ES-I3 (cell line): ENCODE results near the gene ADARB1.

ENCODE experiments used
- H3K36me3 ChIP-seq: 2 replicates; pipeline ENCODE4 v1.6.1; 2013; ENCODE audit warnings: mild to moderate bottlenecking, low read length, control low read depth, moderate library complexity; ENCODE audit not compliant: insufficient read depth
- H3K4me1 ChIP-seq: 2 replicates; pipeline ENCODE4 v1.6.1; 2013; ENCODE audit warnings: mild to moderate bottlenecking, control low read depth, low read length; ENCODE audit not compliant: insufficient read depth
- H3K9ac ChIP-seq: 2 replicates; pipeline ENCODE4 v1.6.1; 2013; ENCODE audit warnings: low read depth, mild to moderate bottlenecking, low read length, moderate library complexity
- H3K9me3 ChIP-seq: 2 replicates; pipeline ENCODE4 v1.6.1; 2013; ENCODE audit warnings: mild to moderate bottlenecking, low read length, moderate library complexity; ENCODE audit not compliant: control insufficient read depth, insufficient read depth

ADARB1 gene

DNA sequence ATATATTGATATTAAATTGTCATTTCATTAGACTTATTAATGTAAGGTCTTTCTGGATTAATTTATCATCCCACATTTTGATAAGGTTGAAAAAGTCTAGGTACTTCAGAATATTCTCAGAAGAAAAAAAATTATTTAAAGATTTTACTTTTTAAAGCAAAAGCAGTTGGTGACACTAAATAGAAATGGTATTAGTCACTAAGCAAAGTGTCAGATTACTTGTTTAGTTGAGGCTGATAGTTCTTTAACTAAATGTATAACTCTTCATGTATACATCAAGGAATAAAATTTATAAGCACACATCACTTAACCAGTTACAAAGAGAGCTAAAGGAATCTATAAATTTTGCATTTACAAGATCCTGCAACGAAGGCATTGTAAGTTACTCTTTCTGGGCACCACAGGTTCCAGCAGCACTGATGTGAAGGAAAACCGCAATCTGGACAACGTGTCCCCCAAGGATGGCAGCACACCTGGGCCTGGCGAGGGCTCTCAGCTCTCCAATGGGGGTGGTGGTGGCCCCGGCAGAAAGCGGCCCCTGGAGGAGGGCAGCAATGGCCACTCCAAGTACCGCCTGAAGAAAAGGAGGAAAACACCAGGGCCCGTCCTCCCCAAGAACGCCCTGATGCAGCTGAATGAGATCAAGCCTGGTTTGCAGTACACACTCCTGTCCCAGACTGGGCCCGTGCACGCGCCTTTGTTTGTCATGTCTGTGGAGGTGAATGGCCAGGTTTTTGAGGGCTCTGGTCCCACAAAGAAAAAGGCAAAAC is 101.1 kb downstream of the ADARB1 start:
- no peaks in the 10 kb centered on the region for H3K4me1 ChIP-seq
- H3K9me3 ChIP-seq = no peaks in the 10 kb centered on the region
- no peak overlapping the region for H3K9ac ChIP-seq
- H3K36me3 ChIP-seq = no peaks in the 10 kb centered on the region

DNA sequence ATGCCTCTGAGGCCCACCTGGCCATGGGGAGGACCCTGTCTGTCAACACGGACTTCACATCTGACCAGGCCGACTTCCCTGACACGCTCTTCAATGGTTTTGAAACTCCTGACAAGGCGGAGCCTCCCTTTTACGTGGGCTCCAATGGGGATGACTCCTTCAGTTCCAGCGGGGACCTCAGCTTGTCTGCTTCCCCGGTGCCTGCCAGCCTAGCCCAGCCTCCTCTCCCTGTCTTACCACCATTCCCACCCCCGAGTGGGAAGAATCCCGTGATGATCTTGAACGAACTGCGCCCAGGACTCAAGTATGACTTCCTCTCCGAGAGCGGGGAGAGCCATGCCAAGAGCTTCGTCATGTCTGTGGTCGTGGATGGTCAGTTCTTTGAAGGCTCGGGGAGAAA is 101.8 kb downstream of the ADARB1 start:
- Histone ChIP-seq H3K36me3 (no peaks in the 10 kb centered on the region), H3K4me1 (no peaks in the 10 kb centered on the region), H3K9me3 (no peaks in the 10 kb centered on the region), H3K9ac (no peak overlapping the region)

DNA sequence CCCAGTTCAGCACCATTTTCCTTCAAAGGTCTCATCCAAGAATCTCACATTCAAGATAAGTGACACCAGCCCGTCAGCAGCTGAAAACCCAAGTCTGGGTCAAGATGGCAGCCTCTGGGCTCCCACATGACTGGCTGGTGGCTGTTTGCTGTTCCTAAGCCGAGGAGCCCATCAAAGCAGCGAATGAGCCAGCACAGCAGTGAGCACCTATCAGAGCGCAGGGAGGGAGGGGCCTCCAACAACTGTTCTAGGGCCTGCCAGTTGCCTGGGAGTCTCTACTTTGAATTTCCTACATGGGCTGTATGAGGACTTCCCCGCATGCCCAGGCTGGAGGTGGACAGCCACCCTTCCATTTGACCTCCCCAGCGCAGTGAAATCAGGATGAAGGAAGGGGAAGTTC is 102.7 kb downstream of the ADARB1 start:
- Histone ChIP-seq H3K9me3 (no peaks in the 10 kb centered on the region), H3K9ac (no peak overlapping the region), H3K36me3 (no peaks in the 10 kb centered on the region; the same call in 1 of the 2 replicates), H3K4me1 (no peaks in the 10 kb centered on the region)

DNA sequence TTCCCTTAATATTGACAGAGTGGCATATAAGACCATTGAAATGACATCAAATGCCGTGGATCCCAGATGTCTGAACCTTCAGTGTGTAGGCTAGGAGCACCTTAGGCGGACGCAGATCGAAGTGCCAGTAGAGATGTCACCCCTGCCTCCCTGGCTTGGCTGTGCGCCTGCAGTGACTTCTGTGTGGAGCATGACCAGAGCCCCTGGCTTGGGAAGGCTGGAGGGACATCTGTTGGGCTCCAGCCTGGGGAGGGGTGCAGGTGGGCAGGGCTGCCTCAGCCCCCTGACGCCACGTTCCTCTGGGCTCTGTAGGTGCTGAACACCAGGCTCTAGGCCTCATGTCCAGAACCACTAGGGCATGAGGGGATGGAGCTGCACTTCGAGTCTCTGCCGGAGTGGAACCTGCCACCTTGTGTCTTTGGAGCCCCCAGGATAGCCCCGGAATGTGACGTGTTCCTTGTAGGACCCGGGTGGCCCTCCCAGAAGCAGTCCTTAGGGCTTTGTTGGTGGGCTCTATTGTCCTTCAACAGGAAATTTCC is 103.8 kb downstream of the ADARB1 start:
- no peaks in the 10 kb centered on the region for H3K9me3 ChIP-seq
- H3K9ac ChIP-seq = no peak overlapping the region
- no peaks in the 10 kb centered on the region for H3K4me1 ChIP-seq
- no peaks in the 10 kb centered on the region; the same call in 1 of the 2 replicates for H3K36me3 ChIP-seq

DNA sequence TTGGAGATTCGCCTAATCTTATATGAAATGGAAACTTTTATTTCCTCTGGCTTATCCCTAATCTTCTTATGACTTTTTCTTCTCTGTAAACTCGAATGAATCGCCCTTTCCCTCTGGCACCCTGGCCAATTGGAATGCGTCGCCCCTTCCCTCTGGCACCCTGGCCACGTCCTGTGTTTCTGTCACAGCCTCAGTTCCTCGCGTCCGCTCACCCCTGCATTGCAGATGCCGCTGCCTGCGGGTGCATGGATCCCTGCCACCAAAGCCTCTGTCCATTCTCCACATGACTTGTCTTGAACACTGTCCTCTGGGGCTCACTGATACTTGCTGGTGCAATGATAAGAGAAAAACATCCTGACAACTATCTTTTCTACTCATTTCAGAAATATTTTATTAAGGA is 104.6 kb downstream of the ADARB1 start:
- Histone ChIP-seq H3K9me3 (no peaks in the 10 kb centered on the region), H3K36me3 (no peaks in the 10 kb centered on the region; the same call in 1 of the 2 replicates), H3K9ac (no peak overlapping the region), H3K4me1 (no peaks in the 10 kb centered on the region)

DNA sequence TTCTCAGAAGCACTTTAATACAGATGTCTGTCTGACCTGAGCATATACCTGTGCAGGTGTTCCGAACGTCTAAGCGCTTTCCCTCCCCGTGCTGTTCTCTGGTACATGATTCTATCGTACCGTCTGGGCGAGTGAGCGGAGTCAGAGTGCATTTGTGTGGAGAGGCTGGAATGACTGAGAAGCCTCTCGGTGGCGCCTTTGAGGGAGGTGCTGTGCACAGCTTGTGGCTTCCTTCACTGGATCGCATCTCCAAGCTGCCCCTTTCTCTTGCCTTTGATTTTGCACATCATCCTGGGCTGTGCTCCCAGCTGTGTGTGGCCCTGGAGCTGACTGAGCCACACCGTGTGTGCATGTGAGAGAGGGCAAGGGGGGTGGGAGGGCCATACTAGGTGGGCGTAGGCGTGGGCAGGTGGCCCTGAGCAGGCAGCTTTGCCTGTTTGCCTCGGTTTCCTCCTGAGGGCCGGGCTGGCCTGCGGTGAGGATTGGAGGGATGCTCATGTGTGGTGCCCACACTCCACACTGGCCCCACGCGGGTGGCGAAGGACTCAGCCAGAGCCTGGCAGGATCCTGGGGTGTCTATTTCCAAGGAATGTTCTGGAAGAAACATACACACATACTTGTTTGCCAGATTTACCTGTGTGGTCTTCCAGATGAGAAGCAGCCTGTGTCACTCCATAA is 105.3 kb downstream of the ADARB1 start:
- H3K9me3 ChIP-seq = no peaks in the 10 kb centered on the region
- H3K9ac ChIP-seq = no peak overlapping the region
- no peaks in the 10 kb centered on the region for H3K4me1 ChIP-seq
- no peaks in the 10 kb centered on the region; the same call in 1 of the 2 replicates for H3K36me3 ChIP-seq

DNA sequence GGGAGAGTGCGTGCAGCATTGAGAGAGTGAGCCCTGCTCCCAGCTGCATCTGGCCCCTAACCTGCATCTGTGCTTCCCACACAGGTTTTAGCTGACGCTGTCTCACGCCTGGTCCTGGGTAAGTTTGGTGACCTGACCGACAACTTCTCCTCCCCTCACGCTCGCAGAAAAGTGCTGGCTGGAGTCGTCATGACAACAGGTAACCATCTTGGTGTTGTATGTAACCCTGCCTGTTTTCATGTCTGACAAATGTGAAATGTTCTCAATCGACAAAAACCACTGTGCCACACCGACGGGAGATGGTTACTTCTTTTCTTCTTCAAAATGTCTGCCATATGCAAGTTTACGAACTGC is 105.8 kb downstream of the ADARB1 start:
- Histone ChIP-seq H3K36me3 (no peaks in the 10 kb centered on the region; the same call in 1 of the 2 replicates), H3K9ac (no peak overlapping the region), H3K9me3 (no peaks in the 10 kb centered on the region), H3K4me1 (no peaks in the 10 kb centered on the region)

DNA sequence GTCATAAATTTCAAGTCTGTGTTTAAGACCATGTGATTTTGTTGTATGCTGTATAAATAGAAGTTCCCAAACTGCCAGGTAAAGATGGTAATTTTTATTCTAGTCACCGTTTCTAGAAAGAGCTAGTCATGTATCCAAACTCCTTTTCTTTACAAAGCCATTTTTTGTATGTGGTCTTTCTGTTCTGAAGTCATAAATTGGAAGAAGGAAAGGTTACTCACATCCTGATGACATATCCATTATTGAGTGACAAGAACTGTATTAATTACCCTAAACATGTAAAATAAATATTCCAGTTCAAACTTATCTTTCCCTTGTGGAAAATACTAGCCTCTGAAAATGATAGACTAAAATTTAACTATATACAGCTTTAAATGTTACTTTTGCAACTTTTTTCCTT is 108.6 kb downstream of the ADARB1 start:
- H3K4me1 ChIP-seq = no peaks in the 10 kb centered on the region
- H3K9ac ChIP-seq = no peak overlapping the region
- H3K36me3 ChIP-seq = peaks cover 6% of the 10 kb centered on the region
- H3K9me3 ChIP-seq = peaks cover 8% of the 10 kb centered on the region

DNA sequence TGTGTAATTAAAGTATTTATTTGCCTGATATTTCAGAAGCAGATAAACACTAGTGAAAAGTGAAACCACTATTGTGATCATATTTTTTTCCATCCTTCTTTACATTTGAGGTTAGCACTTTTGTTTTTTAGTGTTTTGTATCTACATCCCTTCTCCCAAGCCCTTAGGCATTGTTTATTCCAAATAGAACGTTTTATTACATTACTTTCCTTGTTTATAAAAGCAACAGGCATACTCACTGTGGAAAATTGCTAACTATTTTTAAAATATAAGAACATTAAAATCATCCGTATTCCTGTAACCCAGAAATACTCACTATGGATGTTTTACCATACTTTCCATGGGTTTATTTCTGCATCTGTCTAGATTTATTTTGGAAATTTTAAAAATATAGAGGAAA is 109.5 kb downstream of the ADARB1 start:
- Histone ChIP-seq H3K9ac (no peak overlapping the region), H3K9me3 (peaks cover 10% of the 10 kb centered on the region), H3K4me1 (no peaks in the 10 kb centered on the region), H3K36me3 (peaks cover 6% of the 10 kb centered on the region)

DNA sequence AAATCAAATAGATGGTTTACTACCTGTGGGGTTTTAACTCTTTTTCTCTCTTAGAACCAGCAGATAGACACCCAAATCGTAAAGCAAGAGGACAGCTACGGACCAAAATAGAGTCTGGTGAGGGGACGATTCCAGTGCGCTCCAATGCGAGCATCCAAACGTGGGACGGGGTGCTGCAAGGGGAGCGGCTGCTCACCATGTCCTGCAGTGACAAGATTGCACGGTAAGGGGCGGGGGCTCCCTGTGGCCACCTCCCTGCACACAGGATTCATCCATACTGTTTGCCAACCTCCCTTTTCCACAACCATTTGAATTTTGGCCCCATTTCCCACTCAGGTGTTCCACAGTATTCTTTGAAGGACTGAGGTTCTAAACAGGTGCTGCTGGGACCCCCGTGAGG is 110.5 kb downstream of the ADARB1 start:
- Histone ChIP-seq H3K4me1 (no peaks in the 10 kb centered on the region), H3K36me3 (peaks cover 6% of the 10 kb centered on the region), H3K9ac (no peak overlapping the region), H3K9me3 (peaks cover 11% of the 10 kb centered on the region)

DNA sequence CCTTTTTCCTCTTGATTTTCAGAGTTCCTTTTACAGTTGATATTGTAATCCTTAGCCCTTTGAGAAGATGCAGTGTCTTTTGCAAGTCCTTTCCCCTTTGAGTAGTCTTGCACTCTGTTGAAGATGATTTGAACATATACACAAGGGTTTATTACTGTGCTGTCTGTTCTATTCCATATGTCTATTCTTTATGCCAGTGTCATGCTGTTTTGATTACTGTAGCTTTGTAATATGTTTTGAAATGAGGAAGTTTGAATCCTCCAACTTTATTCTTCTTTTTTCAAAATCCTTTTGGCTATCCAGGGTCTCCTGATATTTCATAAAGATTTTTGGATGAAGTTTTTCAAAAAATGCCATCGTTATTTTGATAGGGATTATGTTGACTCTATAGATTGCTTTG is 112.3 kb downstream of the ADARB1 start:
- H3K36me3 ChIP-seq = peaks cover 6% of the 10 kb centered on the region
- H3K9me3 ChIP-seq = peaks cover 11% of the 10 kb centered on the region
- no peak overlapping the region for H3K9ac ChIP-seq
- no peaks in the 10 kb centered on the region for H3K4me1 ChIP-seq

DNA sequence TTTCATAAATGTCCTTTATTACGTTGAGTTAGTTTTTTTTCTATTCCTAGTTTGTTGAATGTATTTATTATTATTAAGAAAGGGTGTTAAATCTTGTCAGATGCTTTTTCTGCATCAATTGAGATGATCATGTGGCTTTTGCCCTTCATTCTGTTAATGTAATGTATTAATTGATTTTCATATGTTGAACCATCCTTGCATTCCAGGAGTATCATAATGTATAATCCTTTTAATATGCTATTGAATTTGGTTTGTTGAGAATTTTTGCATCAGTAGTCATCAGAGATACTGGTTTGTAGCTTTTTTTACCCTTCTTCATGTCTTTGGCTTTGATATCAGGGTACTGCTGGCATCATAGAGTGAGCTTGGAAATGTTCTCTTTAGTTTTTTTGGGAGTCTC is 113.3 kb downstream of the ADARB1 start:
- Histone ChIP-seq H3K9ac (no peak overlapping the region), H3K9me3 (peaks cover 11% of the 10 kb centered on the region), H3K4me1 (no peaks in the 10 kb centered on the region), H3K36me3 (peaks cover 6% of the 10 kb centered on the region)

DNA sequence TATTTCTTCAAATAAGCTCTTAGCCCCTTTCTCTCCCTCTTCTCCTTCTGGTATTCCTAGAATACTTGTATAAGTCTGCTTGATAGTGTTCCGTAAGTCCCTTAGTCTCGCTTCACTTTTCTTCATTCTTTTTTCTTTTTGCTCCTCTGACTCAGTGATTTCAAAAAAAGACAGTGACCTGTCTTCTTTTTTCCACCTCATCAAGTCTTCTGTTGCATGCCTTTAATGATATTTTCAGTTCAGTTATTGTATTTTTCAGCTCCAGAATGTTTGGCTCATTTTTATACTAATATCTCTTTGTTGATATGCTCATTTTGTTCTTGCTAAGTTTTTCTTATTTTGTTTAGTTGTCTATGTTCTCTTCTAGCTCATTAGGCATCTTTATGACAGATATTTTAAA is 115.6 kb downstream of the ADARB1 start:
- Histone ChIP-seq H3K4me1 (no peaks in the 10 kb centered on the region), H3K36me3 (peaks cover 6% of the 10 kb centered on the region), H3K9ac (no peak overlapping the region), H3K9me3 (peaks cover 11% of the 10 kb centered on the region)

DNA sequence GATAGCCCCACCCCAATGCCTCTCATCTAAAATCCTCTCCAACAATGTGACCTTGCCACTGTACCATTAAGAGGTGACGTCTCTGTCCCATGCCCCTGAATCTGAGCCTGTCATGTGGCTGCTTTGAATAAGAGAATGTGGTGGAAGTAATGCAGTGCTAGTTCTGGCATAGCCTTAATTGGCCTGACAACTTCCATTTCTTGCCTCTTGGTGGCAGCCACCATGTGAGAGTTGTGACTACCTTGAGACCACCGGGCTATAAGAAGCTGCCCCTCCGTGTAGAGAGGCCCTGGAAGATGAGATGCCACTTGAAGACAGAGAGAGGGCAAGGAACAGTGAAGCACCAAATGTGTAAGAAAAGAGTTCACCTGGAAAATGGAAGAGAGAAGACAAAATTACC is 118.0 kb downstream of the ADARB1 start:
- Histone ChIP-seq H3K9ac (no peak overlapping the region), H3K36me3 (no peaks in the 10 kb centered on the region), H3K9me3 (peaks cover 6% of the 10 kb centered on the region; the same call in 1 of the 2 replicates), H3K4me1 (no peaks in the 10 kb centered on the region)

DNA sequence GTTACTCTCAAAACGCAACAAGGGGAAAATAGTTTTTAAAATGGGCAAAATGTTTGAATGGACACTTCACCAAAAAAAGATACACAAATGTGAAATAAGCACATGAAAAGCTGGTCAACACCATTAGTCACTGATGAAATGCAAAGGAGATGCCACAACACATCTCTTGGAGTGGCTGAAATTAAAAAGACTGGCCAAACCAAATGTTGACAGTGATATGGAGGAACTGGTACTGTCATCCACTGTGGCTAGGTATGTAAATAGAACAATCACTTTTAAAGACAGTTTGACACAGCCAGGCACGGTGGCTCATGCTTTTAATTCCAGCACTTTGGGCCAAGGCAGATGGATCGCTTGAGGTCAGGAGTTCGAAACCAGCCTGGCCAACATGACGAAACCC is 122.2 kb downstream of the ADARB1 start:
- Histone ChIP-seq H3K36me3 (no peaks in the 10 kb centered on the region), H3K4me1 (no peaks in the 10 kb centered on the region), H3K9ac (no peak overlapping the region), H3K9me3 (no peaks in the 10 kb centered on the region)
